ES-I3 (cell line): ENCODE data around the gene MOCOS.
"Not testable (repeated sequence)": the region's sequence is repeated elsewhere in the genome, so short reads cannot be mapped to it uniquely, and the experiment has no call there.

Source experiments
- H3K36me3 ChIP-seq: 2 replicates; pipeline ENCODE4 v1.6.1; 2013; ENCODE audit warnings: mild to moderate bottlenecking, low read length, control low read depth, moderate library complexity; ENCODE audit not compliant: insufficient read depth
- H3K4me1 ChIP-seq: 2 replicates; pipeline ENCODE4 v1.6.1; 2013; ENCODE audit warnings: mild to moderate bottlenecking, control low read depth, low read length; ENCODE audit not compliant: insufficient read depth
- H3K9ac ChIP-seq: 2 replicates; pipeline ENCODE4 v1.6.1; 2013; ENCODE audit warnings: low read depth, mild to moderate bottlenecking, low read length, moderate library complexity
- H3K9me3 ChIP-seq: 2 replicates; pipeline ENCODE4 v1.6.1; 2013; ENCODE audit warnings: mild to moderate bottlenecking, low read length, moderate library complexity; ENCODE audit not compliant: control insufficient read depth, insufficient read depth

The MOCOS gene

GRCh38 chr18:36201765-36202164 is 14.5 kb downstream of the MOCOS start:
- Histone ChIP-seq H3K36me3 (peaks cover 3% of the 10 kb centered on the region), H3K9ac (no peak overlapping the region), H3K9me3 (no peaks in the 10 kb centered on the region), H3K4me1 (no peaks in the 10 kb centered on the region)

GRCh38 chr18:36203360-36203895 is 16.1 kb downstream of the MOCOS start:
- Histone ChIP-seq H3K36me3 (peaks cover 3% of the 10 kb centered on the region), H3K9ac (no peak overlapping the region), H3K9me3 (no peaks in the 10 kb centered on the region), H3K4me1 (no peaks in the 10 kb centered on the region)

- Histone ChIP-seq H3K9ac (no peak overlapping the region), H3K4me1 (no peaks in the 10 kb centered on the region), H3K36me3 (peaks cover 3% of the 10 kb centered on the region; the same call in 1 of the 2 replicates), H3K9me3 (no peaks in the 10 kb centered on the region)
Measured at GRCh38 chr18:36205166-36205565, 17.9 kb downstream of the MOCOS start.

DNA sequence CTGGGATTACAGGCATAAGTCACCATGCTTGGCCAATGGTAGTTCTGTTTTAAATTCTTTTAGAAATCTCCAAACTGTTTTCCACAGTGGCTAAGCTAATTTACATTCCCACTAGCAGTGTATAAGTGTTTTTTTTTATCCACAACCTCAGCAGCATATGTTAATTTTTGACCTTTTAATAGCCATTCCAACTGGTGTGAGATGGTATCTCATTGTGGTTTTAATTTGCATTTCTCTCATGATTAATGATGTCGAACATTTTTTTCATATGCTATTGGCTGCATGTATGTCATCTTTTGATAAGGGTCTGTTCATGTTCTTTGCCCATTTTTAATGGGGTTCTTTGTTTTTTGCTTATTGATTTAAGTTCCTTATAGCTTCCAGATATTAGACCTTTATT is 20.0 kb downstream of the MOCOS start:
- H3K9ac ChIP-seq, result no peak overlapping the region
- H3K9me3 ChIP-seq, result no peaks in the 10 kb centered on the region
- peaks cover 3% of the 10 kb centered on the region; the same call in 1 of the 2 replicates for H3K36me3 ChIP-seq
- no peaks in the 10 kb centered on the region for H3K4me1 ChIP-seq

- not testable (repeated sequence) for H3K9ac ChIP-seq, H3K36me3 ChIP-seq, H3K9me3 ChIP-seq, H3K4me1 ChIP-seq
Measured at GRCh38 chr18:36207969-36208368, 20.7 kb downstream of the MOCOS start.

- H3K4me1 ChIP-seq, result no peaks in the 10 kb centered on the region
- H3K9me3 ChIP-seq, result no peaks in the 10 kb centered on the region
- H3K36me3 ChIP-seq, result no peaks in the 10 kb centered on the region; the same call in 1 of the 2 replicates
- H3K9ac ChIP-seq, result no peak overlapping the region
Measured at GRCh38 chr18:36211612-36212065, 24.3 kb downstream of the MOCOS start.

DNA sequence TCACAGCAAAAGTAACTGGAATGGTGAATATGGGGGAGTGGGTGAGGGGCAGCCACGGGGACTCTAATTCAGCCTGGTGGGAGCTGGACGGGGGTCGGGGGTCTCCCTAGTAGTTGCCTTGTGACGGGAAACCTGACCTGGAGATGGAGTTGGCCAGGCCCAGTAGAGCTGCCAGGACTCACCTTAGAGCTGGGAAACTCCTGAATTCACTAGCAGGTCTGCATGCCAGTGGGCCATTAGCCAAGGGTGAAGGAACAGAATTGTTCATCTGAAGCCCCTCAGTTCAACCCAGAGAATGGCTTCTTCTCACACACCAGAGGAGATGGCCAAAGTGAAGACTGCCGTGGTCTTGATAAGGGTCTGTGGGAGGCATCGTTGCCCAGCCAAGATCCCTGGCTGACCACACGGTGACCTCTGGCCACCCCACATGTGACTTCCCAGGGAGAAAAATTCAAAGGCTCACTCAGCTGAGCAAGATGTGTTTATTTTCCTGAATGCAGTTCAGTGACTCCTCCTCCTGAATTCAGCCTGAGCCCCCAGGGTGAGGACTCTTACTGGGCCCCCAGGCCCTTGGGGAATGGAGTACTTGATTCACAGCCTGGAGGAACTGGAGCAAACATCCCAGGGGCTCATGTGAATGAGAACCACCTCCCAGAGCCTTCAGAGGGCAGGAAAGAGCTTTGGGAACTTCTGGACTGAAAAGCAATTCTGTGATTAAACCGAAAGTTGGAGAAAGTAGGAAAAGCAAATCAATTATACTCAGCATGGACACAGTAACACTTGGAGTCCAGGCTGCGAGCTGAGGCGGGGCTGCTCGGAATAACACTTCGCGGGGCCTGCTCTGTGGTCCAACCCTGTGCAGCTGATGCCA is 25.2 kb downstream of the MOCOS start:
- Histone ChIP-seq H3K9me3 (no peaks in the 10 kb centered on the region), H3K9ac (no peak overlapping the region), H3K36me3 (no peaks in the 10 kb centered on the region), H3K4me1 (no peaks in the 10 kb centered on the region)

- H3K9ac ChIP-seq, result no peak overlapping the region
- no peaks in the 10 kb centered on the region for H3K36me3 ChIP-seq
- no peaks in the 10 kb centered on the region for H3K9me3 ChIP-seq
- H3K4me1 ChIP-seq, result no peaks in the 10 kb centered on the region
Measured at GRCh38 chr18:36214811-36215210, 27.5 kb downstream of the MOCOS start.

DNA sequence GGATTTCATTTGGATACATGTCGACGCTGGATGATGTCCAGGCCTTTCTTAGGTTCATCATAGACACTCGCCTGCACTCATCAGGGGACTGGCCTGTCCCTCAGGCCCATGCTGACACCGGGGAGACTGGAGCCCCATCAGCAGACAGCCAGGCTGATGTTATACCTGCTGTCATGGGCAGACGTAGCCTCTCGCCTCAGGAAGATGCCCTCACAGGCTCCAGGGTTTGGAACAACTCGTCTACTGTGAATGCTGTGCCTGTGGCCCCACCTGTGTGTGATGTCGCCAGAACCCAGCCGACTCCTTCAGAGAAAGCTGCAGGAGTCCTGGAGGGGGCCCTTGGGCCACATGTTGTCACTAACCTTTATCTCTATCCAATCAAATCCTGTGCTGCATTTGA is 28.3 kb downstream of the MOCOS start:
- Histone ChIP-seq H3K36me3 (no peaks in the 10 kb centered on the region), H3K9ac (no peak overlapping the region)

GRCh38 chr18:36217348-36217747 is 30.1 kb downstream of the MOCOS start:
- H3K4me1 ChIP-seq, result no peaks in the 10 kb centered on the region
- no peaks in the 10 kb centered on the region for H3K9me3 ChIP-seq
- no peaks in the 10 kb centered on the region for H3K36me3 ChIP-seq
- H3K9ac ChIP-seq, result no peak overlapping the region

More for the DNA sequence above, 28.3 kb downstream of the MOCOS start:
- Histone ChIP-seq H3K9me3 (no peaks in the 10 kb centered on the region), H3K4me1 (no peaks in the 10 kb centered on the region)

DNA sequence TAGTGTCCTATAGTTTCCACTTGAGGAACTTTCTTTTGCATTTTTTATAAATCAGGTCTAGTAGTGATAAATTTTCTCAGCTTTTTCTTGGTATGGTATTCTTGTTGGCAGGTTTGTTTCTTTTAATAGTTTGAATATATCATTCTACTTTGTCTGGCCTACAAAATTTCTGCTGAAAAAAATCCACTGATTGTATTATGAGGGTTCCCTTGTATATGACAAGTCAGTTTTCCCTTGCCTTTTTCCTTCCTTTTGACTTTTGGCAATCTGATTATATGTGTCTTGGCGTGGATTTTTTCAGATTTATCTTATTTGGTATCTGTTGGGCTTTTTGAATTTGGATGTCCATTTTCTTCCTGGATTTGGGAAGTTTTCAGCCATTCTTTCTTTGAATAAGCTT is 41.9 kb downstream of the MOCOS start:
- no peak overlapping the region for H3K9ac ChIP-seq
- no peaks in the 10 kb centered on the region; the same call in 1 of the 2 replicates for H3K9me3 ChIP-seq
- H3K4me1 ChIP-seq, result no peaks in the 10 kb centered on the region
- H3K36me3 ChIP-seq, result no peaks in the 10 kb centered on the region

DNA sequence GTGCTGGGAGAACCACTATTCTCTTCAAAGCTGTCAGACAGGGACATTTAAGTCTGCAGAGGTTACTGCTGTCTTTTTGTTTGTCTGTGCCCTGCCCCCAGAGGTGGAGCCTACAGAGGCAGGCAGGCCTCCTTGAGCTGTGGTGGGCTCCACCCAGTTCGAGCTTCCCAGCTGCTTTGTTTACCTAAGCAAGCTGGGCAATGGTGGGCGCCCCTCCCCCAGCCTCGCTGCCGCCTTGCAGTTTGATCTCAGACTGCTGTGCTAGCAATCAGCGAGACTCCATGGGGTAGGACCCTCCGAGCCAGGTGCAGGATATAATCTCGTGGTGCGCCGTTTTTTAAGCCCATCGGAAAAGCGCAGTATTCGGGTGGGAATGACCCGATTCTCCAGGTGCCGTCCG is 53.2 kb downstream of the MOCOS start:
- not testable (repeated sequence) for H3K9ac ChIP-seq, H3K9me3 ChIP-seq, H3K4me1 ChIP-seq, H3K36me3 ChIP-seq

- H3K4me1 ChIP-seq, result no peaks in the 10 kb centered on the region
- no peaks in the 10 kb centered on the region for H3K36me3 ChIP-seq
- H3K9me3 ChIP-seq, result no peaks in the 10 kb centered on the region; the same call in none of the 2 replicates
- H3K9ac ChIP-seq, result no peak overlapping the region
Measured at GRCh38 chr18:36241831-36242230, 54.5 kb downstream of the MOCOS start.

DNA sequence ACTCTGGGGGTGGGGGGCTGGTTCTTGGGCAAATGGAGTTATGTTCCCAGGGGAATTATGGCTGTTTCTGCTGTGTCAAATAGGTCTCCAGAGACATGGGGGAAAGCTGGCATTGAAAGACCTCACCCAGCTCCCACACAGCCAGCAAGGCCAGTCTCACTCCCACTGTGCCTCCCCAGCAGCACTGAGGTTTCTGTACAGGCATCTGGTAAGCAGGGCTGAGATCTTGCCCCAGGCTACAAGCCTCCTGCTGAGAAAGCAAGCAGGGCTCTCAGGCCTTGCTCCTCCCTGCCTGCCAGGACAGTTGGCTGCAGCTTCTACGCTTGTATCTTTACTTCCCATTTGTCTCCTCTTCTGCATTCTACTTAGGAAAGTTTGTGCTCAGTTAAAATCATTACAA is 59.7 kb downstream of the MOCOS start:
- H3K36me3 ChIP-seq, result no peaks in the 10 kb centered on the region
- H3K4me1 ChIP-seq, result no peaks in the 10 kb centered on the region
- H3K9me3 ChIP-seq, result no peaks in the 10 kb centered on the region; the same call in 1 of the 2 replicates
- H3K9ac ChIP-seq, result no peak overlapping the region

DNA sequence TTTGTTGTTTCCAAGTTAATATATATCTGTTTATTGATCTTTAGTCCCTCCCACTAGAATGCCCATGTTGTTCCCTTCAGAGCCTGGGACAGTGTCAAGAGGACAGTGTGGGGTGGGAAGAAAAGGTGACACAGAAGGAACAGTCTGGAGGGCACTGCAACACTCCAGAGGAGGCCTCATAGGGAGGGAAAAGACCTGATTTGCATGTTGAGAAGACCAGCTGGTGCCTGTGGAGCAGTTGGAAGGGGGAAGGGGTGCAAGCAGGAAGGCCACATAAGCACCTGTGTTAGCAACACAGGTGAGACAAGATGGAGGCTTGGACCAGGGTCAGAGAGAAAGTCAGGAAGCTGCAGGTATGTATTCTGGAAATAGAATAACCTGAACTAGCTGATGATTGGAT is 62.1 kb downstream of the MOCOS start:
- Histone ChIP-seq H3K9ac (no peak overlapping the region), H3K36me3 (no peaks in the 10 kb centered on the region), H3K9me3 (no peaks in the 10 kb centered on the region), H3K4me1 (no peaks in the 10 kb centered on the region)
